A549 (cell line): Measurements from ENCODE around the gene CAP2.

Experiments used
- EP300 ChIP-seq, 2 experiments: fragments of >200 bp; sonication (Bioruptor Twin); formaldehyde crosslinking; IDR thresholded peaks; 2 replicates in 1 of 2; 3 replicates in 1 of 2; pipeline ENCODE4 v1.6.1; 2016 to 2017
- ESRRA ChIP-seq: fragments of 150-350 bp; IDR thresholded peaks from 2 replicates; pipeline ENCODE4 v1.6.1; 2014; ENCODE audit warnings: mild to moderate bottlenecking, low read length, borderline replicate concordance
- HOXA7 ChIP-seq: fragments of 250-450 bp; sonication (Bioruptor Pico); IDR thresholded peaks from 2 replicates; pipeline ENCODE4 v1.5.0; 2020; ENCODE audit warnings: mild to moderate bottlenecking, moderate library complexity
- KDM1A ChIP-seq: fragments of 200-600 bp; sonication (generic); IDR thresholded peaks from 2 replicates; pipeline ENCODE4 v1.6.1; 2016; ENCODE audit warnings: low read depth, mild to moderate bottlenecking
- MAX ChIP-seq: IDR thresholded peaks from 2 replicates; pipeline ENCODE4 v1.6.1; 2012
- MAZ ChIP-seq: fragments of 150-350 bp; IDR thresholded peaks from 2 replicates; pipeline ENCODE4 v1.6.1; 2014; ENCODE audit warnings: antibody characterized with exemption, low read depth, low read length, borderline replicate concordance
- MYC ChIP-seq: IDR thresholded peaks from 2 replicates; pipeline ENCODE4 v1.6.1; 2012; ENCODE audit warnings: mild to moderate bottlenecking, inconsistent platforms, low read length, improper control_type of control experiment, borderline replicate concordance
- POLR2A ChIP-seq: IDR thresholded peaks from 2 replicates; pipeline ENCODE4 v1.6.1; 2012; ENCODE audit warnings: mild to moderate bottlenecking, low read length
- SMC3 ChIP-seq: fragments of >200 bp; sonication (Bioruptor Twin); formaldehyde crosslinking; IDR thresholded peaks from 3 replicates; pipeline ENCODE4 v1.6.1; 2018; ENCODE audit warnings: inconsistent platforms
- SREBF2 ChIP-seq: fragments of 450-650 bp; IDR thresholded peaks from 2 replicates; pipeline ENCODE4 v1.6.1; 2014; ENCODE audit warnings: mild to moderate bottlenecking, moderate library complexity
- ZC3H11A ChIP-seq: fragments of 450-650 bp; IDR thresholded peaks from 2 replicates; pipeline ENCODE4 v1.6.1; 2014; ENCODE audit warnings: antibody characterized with exemption, mild to moderate bottlenecking
- TF ChIP-seq, protein P1 (sequence below): fragments of >200 bp; sonication (Bioruptor Twin); formaldehyde crosslinking; IDR thresholded peaks from 3 replicates; pipeline ENCODE4 v1.5.1; 2016

DNA sequence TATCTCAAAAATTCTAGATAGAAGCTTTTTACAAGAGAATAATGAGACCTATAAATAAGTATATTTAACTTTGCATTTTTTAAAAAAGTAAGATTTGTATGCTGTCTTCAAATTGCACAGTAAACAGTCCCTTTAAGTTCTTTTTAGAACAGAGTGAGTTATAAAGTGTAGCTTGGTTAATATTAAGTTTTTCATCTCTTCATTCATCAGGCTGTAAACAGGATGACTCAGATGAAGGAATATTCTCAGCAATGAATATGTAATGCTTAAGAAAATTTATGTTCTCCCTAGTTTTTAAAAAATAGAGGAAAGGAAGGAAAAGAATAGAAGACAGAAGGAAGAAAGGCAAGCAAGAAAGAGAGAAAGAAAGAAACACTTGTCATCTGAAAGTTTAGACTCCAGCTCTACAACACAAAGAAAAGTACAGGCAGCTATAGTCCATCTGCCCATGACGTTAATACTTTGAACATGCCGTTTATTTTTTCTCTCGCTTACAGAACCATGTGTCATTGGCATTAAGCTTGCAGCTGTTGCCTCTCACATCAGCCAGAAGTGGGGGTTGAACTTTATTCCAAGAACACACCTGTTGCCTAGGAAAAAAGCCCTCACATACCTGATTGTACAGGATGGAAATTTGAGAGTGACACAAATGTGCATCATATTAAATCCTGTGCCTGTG, 36.1 kb downstream of the CAP2 start:
- no peak for TF ChIP-seq POLR2A
- TF ChIP-seq MYC: no peak
- TF ChIP-seq EP300 (IDR thresholded peaks at IDR 0.05): no peak
- TF ChIP-seq ZC3H11A: no peak
- TF ChIP-seq, protein P1, sequence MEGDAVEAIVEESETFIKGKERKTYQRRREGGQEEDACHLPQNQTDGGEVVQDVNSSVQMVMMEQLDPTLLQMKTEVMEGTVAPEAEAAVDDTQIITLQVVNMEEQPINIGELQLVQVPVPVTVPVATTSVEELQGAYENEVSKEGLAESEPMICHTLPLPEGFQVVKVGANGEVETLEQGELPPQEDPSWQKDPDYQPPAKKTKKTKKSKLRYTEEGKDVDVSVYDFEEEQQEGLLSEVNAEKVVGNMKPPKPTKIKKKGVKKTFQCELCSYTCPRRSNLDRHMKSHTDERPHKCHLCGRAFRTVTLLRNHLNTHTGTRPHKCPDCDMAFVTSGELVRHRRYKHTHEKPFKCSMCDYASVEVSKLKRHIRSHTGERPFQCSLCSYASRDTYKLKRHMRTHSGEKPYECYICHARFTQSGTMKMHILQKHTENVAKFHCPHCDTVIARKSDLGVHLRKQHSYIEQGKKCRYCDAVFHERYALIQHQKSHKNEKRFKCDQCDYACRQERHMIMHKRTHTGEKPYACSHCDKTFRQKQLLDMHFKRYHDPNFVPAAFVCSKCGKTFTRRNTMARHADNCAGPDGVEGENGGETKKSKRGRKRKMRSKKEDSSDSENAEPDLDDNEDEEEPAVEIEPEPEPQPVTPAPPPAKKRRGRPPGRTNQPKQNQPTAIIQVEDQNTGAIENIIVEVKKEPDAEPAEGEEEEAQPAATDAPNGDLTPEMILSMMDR: no peak
- TF ChIP-seq SMC3: no peak
- no peak for TF ChIP-seq KDM1A
- TF ChIP-seq MAX: no peak
- TF ChIP-seq HOXA7 (CRISPR knock-in tag): no peak
- no peak for TF ChIP-seq SREBF2
- no peak for TF ChIP-seq ESRRA
- no peak for TF ChIP-seq MAZ
